GM12878 (cell line): ENCODE data around the gene SOX30. TPM values are rescaled to one million over a fixed set of nuclear protein-coding genes. Genes with fewer than 3 reads are reported as not detected.

Source experiments
- ATAC-seq: fragments of 200-7000 bp; cut with Tn5 transposase; 3 replicates; pipeline ENCODE4 v1.9.1; 2020; ENCODE audit warnings: mild to moderate bottlenecking, moderate library complexity
- BruUV-seq: library from RNA; stranded (reverse); fragments of 400-500 nt; replicated peaks from 2 replicates; lab custom pipeline; 2021; lab: Mats Ljungman, UMichigan
- CTCF ChIA-PET: fragments of 300-600 bp; sonication (Branson Sonifier 250); formaldehyde crosslinking; extraction: SDS; loops from one replicate; lab custom pipeline; 2021; ENCODE audit warnings: inconsistent platforms; lab: Yijun Ruan, JAX
- POLR2A ChIA-PET: fragments of 350-600 bp; formaldehyde crosslinking; extraction: SDS; loops from one replicate; lab custom pipeline; 2021; ENCODE audit warnings: inconsistent platforms; lab: Charles Lee
- RAD21 ChIA-PET: fragments of 300-600 bp; sonication (Branson Sonifier 250); formaldehyde crosslinking; loops from one replicate; lab custom pipeline; 2023; ENCODE audit warnings: antibody characterized with exemption; ENCODE audit not compliant: unreplicated experiment; lab: Charles Lee
- SMC1A ChIA-PET: fragments of 300-600 bp; sonication (Branson Sonifier 250); formaldehyde crosslinking; loops from one replicate; lab custom pipeline; 2023; ENCODE audit not compliant: unreplicated experiment, uncharacterized antibody; lab: Charles Lee
- DNase-seq: peaks from one replicate; pipeline ENCODE4 v3.0.0-alpha.2; 2011; ENCODE audit warnings: low read depth, low spot score
- FAIRE-seq: peaks from 3 replicates; lab custom pipeline; 2011; peaks lifted over from hg19 to GRCh38; lab: Jason Lieb, UNC
- H2AFZ ChIP-seq: 2 replicates; pipeline ENCODE4 v1.6.0; 2011; ENCODE audit warnings: low read depth, low read length, control low read depth; ENCODE audit not compliant: control insufficient read depth
- H3K27ac ChIP-seq: 2 replicates; pipeline ENCODE4 v1.5.1; 2011; ENCODE audit warnings: control low read depth; ENCODE audit not compliant: control insufficient read depth, insufficient read depth
- H3K27me3 ChIP-seq, 2 experiments: replicated peaks in 1 of 2; 2 replicates each; pipeline versions ENCODE4 v1.6.0 to v1.6.1; 2011; ENCODE audit warnings: low read length in 1 of 2; ENCODE audit not compliant: control insufficient read depth in 2 of 2, insufficient read depth in 2 of 2
- H3K36me3 ChIP-seq, 2 experiments: 2 replicates each; pipeline ENCODE4 v1.5.1; 2011; ENCODE audit warnings: low read length in 1 of 2; ENCODE audit not compliant: control insufficient read depth in 2 of 2, insufficient read depth in 2 of 2
- H3K4me1 ChIP-seq: 2 replicates; pipeline ENCODE4 v1.6.1; 2011; ENCODE audit warnings: mild to moderate bottlenecking, low read length, moderate library complexity, mixed read lengths; ENCODE audit not compliant: control insufficient read depth, insufficient read depth
- H3K4me2 ChIP-seq: 2 replicates; pipeline ENCODE4 v1.6.0; 2011; ENCODE audit warnings: control low read depth; ENCODE audit not compliant: control insufficient read depth, insufficient read depth
- H3K4me3 ChIP-seq: fragments of 200-600 bp; sonication (generic); 2 replicates; pipeline ENCODE4 v1.5.1; 2016
- H3K79me2 ChIP-seq: 2 replicates; pipeline ENCODE4 v1.6.0; 2011; ENCODE audit warnings: low read length; ENCODE audit not compliant: control insufficient read depth, insufficient read depth
- H3K9ac ChIP-seq: 2 replicates; pipeline ENCODE4 v1.8.0; 2011; ENCODE audit warnings: low read length, control low read depth, mixed read lengths; ENCODE audit not compliant: control insufficient read depth, insufficient read depth
- H3K9me3 ChIP-seq: replicated peaks from 3 replicates; pipeline ENCODE4 v1.5.1; 2011; ENCODE audit warnings: mild to moderate bottlenecking, low read length; ENCODE audit not compliant: control insufficient read depth, insufficient read depth
- H4K20me1 ChIP-seq: 2 replicates; pipeline ENCODE4 v1.6.0; 2011; ENCODE audit not compliant: control insufficient read depth, insufficient read depth
- ATF3 ChIP-seq: IDR thresholded peaks from 2 replicates; pipeline ENCODE4 v1.6.1; 2011; ENCODE audit warnings: low read depth, mild to moderate bottlenecking, low read length, moderate library complexity, borderline replicate concordance; ENCODE audit errors: extremely low read depth
- CREM ChIP-seq: IDR thresholded peaks from 2 replicates; pipeline ENCODE4 v1.6.1; 2014; ENCODE audit warnings: antibody characterized with exemption, low read depth
- EED ChIP-seq: sonication (generic); IDR thresholded peaks from 2 replicates; pipeline ENCODE4 v1.6.1; 2016; ENCODE audit warnings: antibody characterized with exemption, low read depth
- ETV6 ChIP-seq, 2 experiments: fragments of 450-650 bp in 1 of 2; IDR thresholded peaks in 1 of 2; conservative IDR thresholded peaks in 1 of 2; 2 replicates each; pipeline ENCODE4 v1.6.1; 2014; ENCODE audit warnings: antibody characterized with exemption in 1 of 2, borderline replicate concordance in 1 of 2, low read depth in 1 of 2, mild to moderate bottlenecking in 1 of 2, moderate library complexity in 1 of 2
- MYB ChIP-seq: fragments of 150-350 bp; IDR thresholded peaks from 2 replicates; pipeline ENCODE4 v1.6.1; 2014; ENCODE audit warnings: mild to moderate bottlenecking, low read depth, low read length, borderline replicate concordance
- ZNF24 ChIP-seq: fragments of 450-650 bp; IDR thresholded peaks from 2 replicates; pipeline ENCODE4 v1.6.1; 2017; ENCODE audit warnings: antibody characterized with exemption, mild to moderate bottlenecking
- WGBS: methylation state at CpG from one replicate; pipeline ENCODE4 v1.1.6; 2016; ENCODE audit warnings: low lambda C conversion rate; ENCODE audit not compliant: insufficient replicate concordance, insufficient coverage; ENCODE audit errors: missing lambda C conversion rate; 5-methylcytosine and 5-hydroxymethylcytosine counted together
- in situ Hi-C: fragments of 300-500 bp; cut with MboI; formaldehyde crosslinking; loops from 9 replicates; pipeline ENCODE4 v1.14.3; 2018; ENCODE audit warnings: mixed read lengths
- intact Hi-C: fragments of 100-400 bp; cut with micrococcal nuclease; formaldehyde crosslinking; loops from one replicate; pipeline ENCODE4 v1.14.2; 2022; ENCODE audit not compliant: unreplicated experiment
- polyA plus RNA-seq, 11 experiments: library from polyadenylated mRNA; depleted of rRNA in 4 of 11; unstranded in 6 of 11; stranded (reverse) in 5 of 11; fragments of >200 nt; fragmentation: Nextera tagmentation in 4 of 11; fragmentation: Illumina TruSeq in 1 of 11; extraction: Ambion mirVana in 4 of 11; extraction: Trizol in 1 of 11; gene quantifications; 1 replicate in 1 of 11; 2 replicates in 10 of 11; pipeline versions ENCODE4 v1.2.1 to v1.2.3, GENCODE V29; 2011 to 2016; ENCODE audit warnings: inconsistent platforms in 2 of 11, missing spikeins in 2 of 11, low read depth in 1 of 11
- total RNA-seq, 4 experiments: library from RNA; depleted of rRNA in 3 of 4; stranded (reverse); fragments of >200 nt in 3 of 4; fragmentation: Illumina TruSeq in 1 of 4; extraction: Trizol in 1 of 4; gene quantifications; 2 replicates each; pipeline versions ENCODE4 v1.2.1 to v1.2.3, GENCODE V29; 2013 to 2021
- TF ChIP-seq, protein P1 (sequence below): IDR thresholded peaks from 2 replicates; pipeline ENCODE4 v1.6.1; 2011; ENCODE audit warnings: borderline replicate concordance, low read depth, mild to moderate bottlenecking, moderate library complexity, mixed read lengths, low read length; ENCODE audit not compliant: insufficient read depth; ENCODE audit errors: extremely low read length

Gene SOX30
- total and polyA plus RNA-seq, 10 of the 15 experiments (the other 5 are each of a cell fraction or from before 2014, with no cell fraction given) = 0.06 to 0.32 (median 0.10) TPM; not detected in 2

- 99% methylated on average over 5 of the region's 5 CpGs for WGBS
- Histone ChIP-seq H3K9ac (no peak overlapping the region), H3K27ac (no peak overlapping the region), H3K4me1 (peaks cover 33% of the 10 kb centered on the region), H3K79me2 (no peaks in the 10 kb centered on the region)
- BruUV-seq = no TSS peak
- in situ Hi-C loops = no loop called here
- no peak for FAIRE-seq
- intact Hi-C loops = no loop called here
- no peak for TF ChIP-seq ZNF24
- peak; percentile 60 for TF ChIP-seq EED
- TF ChIP-seq, protein P1, sequence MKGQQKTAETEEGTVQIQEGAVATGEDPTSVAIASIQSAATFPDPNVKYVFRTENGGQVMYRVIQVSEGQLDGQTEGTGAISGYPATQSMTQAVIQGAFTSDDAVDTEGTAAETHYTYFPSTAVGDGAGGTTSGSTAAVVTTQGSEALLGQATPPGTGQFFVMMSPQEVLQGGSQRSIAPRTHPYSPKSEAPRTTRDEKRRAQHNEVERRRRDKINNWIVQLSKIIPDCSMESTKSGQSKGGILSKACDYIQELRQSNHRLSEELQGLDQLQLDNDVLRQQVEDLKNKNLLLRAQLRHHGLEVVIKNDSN = no peak
- no peak for TF ChIP-seq MYB
- 0 out of 2 replicates have a peak, but pooled peaks have one; percentile 26 for TF ChIP-seq CREM
- TF ChIP-seq ATF3 = no peak
- TF ChIP-seq ETV6 (conservative IDR thresholded peaks at IDR 0.05 in 1 of 2, IDR thresholded peaks at IDR 0.05 in 1 of 2; ENCODE audit: borderline replicate concordance in 1 of 2, low read depth in 1 of 2) = no peak
- TF ChIP-seq, all 136 proteins: peak for 2
- ChIA-PET POLR2A (interaction anchor here (0.7 to 2.3 kb wide), 4 partner anchors 12 to 63 kb away, joined by 3 to 8 read pairs (median 4); no protein-coding TSS in a partner anchor), SMC1A (interaction anchor here (0.6 to 8.3 kb wide), 5 partner anchors 10 to 162 kb away, joined by 3 to 146 read pairs (median 4); partner anchors contain the start of gene LSM11), RAD21 (interaction anchor here (0.5 to 4.6 kb wide), 6 partner anchors 11 to 88 kb away, joined by 3 to 47 read pairs (median 4); no protein-coding TSS in a partner anchor), CTCF (interaction anchor here (1.1 to 2.7 kb wide), 6 partner anchors 13 to 239 kb away, joined by 3 to 16 read pairs (median 4); no protein-coding TSS in a partner anchor)
- Histone ChIP-seq H3K4me2 (peak overlapping the region; percentile 52; the same call in 1 of the 2 replicates), H4K20me1 (no peaks in the 10 kb centered on the region), H3K27me3 (no peaks in the 10 kb centered on the region), H3K9me3 (peaks cover 2% of the 10 kb centered on the region; the same call in 1 of the 3 replicates), H3K4me3 (no peak overlapping the region), H3K36me3 (no peaks in the 10 kb centered on the region), H2AFZ (no peak overlapping the region)
- no peak for ATAC-seq
- DNase-seq = no peak
Observed at GRCh38 chr5:157581901-157582300, 70.3 kb downstream of the SOX30 start.
